ENCODE data around the gene SESN2. TPM values are rescaled to one million over a fixed set of nuclear protein-coding genes. Genes with fewer than 3 reads are reported as not detected.

Gene SESN2
- total RNA-seq, 1 donor from 2014 or later = 3.0 TPM

GRCh38 chr1:28232558-28233263 is 26.6 kb upstream of the SESN2 start, which contains the start of gene DNAJC8:
DNAJC8 (minus strand) TSS chr1:28233029; CDS start chr1:28232998, 31 bp downstream.
- intact Hi-C loops (cut with micrococcal nuclease) = no loop called here
- Histone ChIP-seq H3K4me1 (peaks cover 52% of the 10 kb centered on the region), H3K27me3 (ENCODE audit: low read depth) (no peaks in the 10 kb centered on the region), H3K36me3 (peaks cover 26% of the 10 kb centered on the region), H3K4me3 (peak within 1 kb of the TSS; percentile 95), H3K9me3 (replicated peaks) (no peaks in the 10 kb centered on the region), H3K27ac (replicated peaks) (peak within 1 kb of the TSS; percentile 84)
- DNase-seq = peak; percentile 95
- TF ChIP-seq CTCF (IDR thresholded peaks at IDR 0.05; ENCODE audit: borderline replicate concordance) = no peak

- Histone ChIP-seq H3K36me3 (peaks cover 26% of the 10 kb centered on the region), H3K27me3 (ENCODE audit: low read depth) (no peaks in the 10 kb centered on the region), H3K4me1 (peaks cover 57% of the 10 kb centered on the region), H3K4me3 (peak overlapping the region; percentile 95), H3K9me3 (replicated peaks) (no peaks in the 10 kb centered on the region), H3K27ac (replicated peaks) (peak overlapping the region; percentile 84)
- no peak for TF ChIP-seq CTCF (IDR thresholded peaks at IDR 0.05; ENCODE audit: borderline replicate concordance)
- intact Hi-C loops (cut with micrococcal nuclease) = no loop called here
- no peak for DNase-seq
These were observed 26.1 kb upstream of the SESN2 start for GRCh38 chr1:28233264-28233606.

- DNase-seq = peak; percentile 97
- intact Hi-C loops (cut with micrococcal nuclease) = no loop called here
- H3K4me1 ChIP-seq = peaks cover 76% of the 10 kb centered on the region
- no peak for TF ChIP-seq CTCF (IDR thresholded peaks at IDR 0.05; ENCODE audit: borderline replicate concordance)
- H3K36me3 ChIP-seq = peaks cover 9% of the 10 kb centered on the region
- H3K9me3 ChIP-seq (replicated peaks) = no peaks in the 10 kb centered on the region
- H3K27ac ChIP-seq (replicated peaks) = peak within 1 kb of the TSS; percentile 92
- peak within 1 kb of the TSS; percentile 82 for H3K4me3 ChIP-seq
- no peaks in the 10 kb centered on the region for H3K27me3 ChIP-seq (ENCODE audit: low read depth)
These were observed 23.3 kb upstream of the SESN2 start, which contains the start of gene ATP5IF1 for GRCh38 chr1:28235755-28236655. ATP5IF1 (plus strand) TSS chr1:28236124; CDS start chr1:28236184, 60 bp downstream.

- intact Hi-C loops (cut with micrococcal nuclease) = no loop called here
- Histone ChIP-seq H3K27me3 (ENCODE audit: low read depth) (no peaks in the 10 kb centered on the region), H3K36me3 (peaks cover 9% of the 10 kb centered on the region), H3K4me3 (peak overlapping the region; percentile 82), H3K4me1 (peaks cover 76% of the 10 kb centered on the region), H3K27ac (replicated peaks) (peak overlapping the region; percentile 92), H3K9me3 (replicated peaks) (no peaks in the 10 kb centered on the region)
- DNase-seq = no peak
- no peak for TF ChIP-seq CTCF (IDR thresholded peaks at IDR 0.05; ENCODE audit: borderline replicate concordance)
These were observed 22.5 kb upstream of the SESN2 start for GRCh38 chr1:28236656-28237322.

- Histone ChIP-seq H3K9me3 (replicated peaks) (no peaks in the 10 kb centered on the region), H3K4me1 (peaks cover 67% of the 10 kb centered on the region), H3K27me3 (ENCODE audit: low read depth) (no peaks in the 10 kb centered on the region), H3K4me3 (no peak overlapping the region), H3K27ac (replicated peaks) (peak overlapping the region; percentile 92), H3K36me3 (peaks cover 9% of the 10 kb centered on the region)
- intact Hi-C loops (cut with micrococcal nuclease) = no loop called here
- no peak for TF ChIP-seq CTCF (IDR thresholded peaks at IDR 0.05; ENCODE audit: borderline replicate concordance)
- no peak for DNase-seq
These were observed 20.3 kb upstream of the SESN2 start for GRCh38 chr1:28239004-28239403.

All from left ventricle myocardium inferior (tissue), 1 donor.